HEK293 (cell line): Measurements from ENCODE around the gene GRHL3.

ENCODE experiments used
- CTCF ChIA-PET: fragments of 350-600 bp; formaldehyde crosslinking; extraction: SDS; loops from one replicate; lab custom pipeline; 2021; ENCODE audit warnings: antibody characterized with exemption; lab: Yijun Ruan, JAX
- POLR2A ChIA-PET: fragments of 300-600 bp; formaldehyde crosslinking; extraction: SDS; loops from one replicate; lab custom pipeline; 2020; ENCODE audit warnings: antibody characterized with exemption, inconsistent platforms; lab: Yijun Ruan, JAX
- H3K27ac ChIP-seq: fragments of 200-500 bp; sonication (Bioruptor generic); 2 replicates; pipeline ENCODE4 v1.5.1; 2014; ENCODE audit warnings: low read depth, low read length, control low read depth, inconsistent platforms; ENCODE audit errors: extremely low read depth
- H3K36me3 ChIP-seq, 2 experiments: fragments of 200-500 bp in 1 of 2; sonication (Bioruptor generic) in 1 of 2; 1 replicate in 1 of 2; 2 replicates in 1 of 2; pipeline ENCODE4 v1.5.1; 2014 to 2017; ENCODE audit warnings: inconsistent platforms in 2 of 2, low read length in 2 of 2; ENCODE audit not compliant: control insufficient read depth in 2 of 2, insufficient read depth in 1 of 2
- H3K4me1 ChIP-seq: fragments of 200-500 bp; sonication (Bioruptor generic); 2 replicates; pipeline ENCODE4 v1.5.1; 2014; ENCODE audit warnings: mild to moderate bottlenecking, low read length, inconsistent platforms; ENCODE audit not compliant: control insufficient read depth, insufficient read depth
- H3K4me3 ChIP-seq: 2 replicates; pipeline ENCODE4 v1.5.1; 2011; ENCODE audit warnings: low read depth, mild to moderate bottlenecking, control low read depth, low read length, moderate library complexity
- H3K9me3 ChIP-seq: fragments of 200-500 bp; sonication (Bioruptor generic); 2 replicates; pipeline ENCODE4 v1.5.1; 2014; ENCODE audit warnings: low read depth, low read length, inconsistent platforms; ENCODE audit not compliant: control insufficient read depth, insufficient read depth
- BCL11B ChIP-seq: fragments of 450-650 bp; formaldehyde crosslinking; IDR thresholded peaks from 2 replicates; pipeline ENCODE4 v1.5.1; 2016; ENCODE audit warnings: low read depth, missing biosample characterization, missing genetic modification characterization
- EGR2 ChIP-seq: fragments of 450-650 bp; formaldehyde crosslinking; IDR thresholded peaks from 2 replicates; pipeline ENCODE4 v1.5.1; 2016; ENCODE audit warnings: low read depth, missing biosample characterization, missing genetic modification characterization
- KLF16 ChIP-seq: fragments of 450-650 bp; formaldehyde crosslinking; IDR thresholded peaks from 2 replicates; pipeline ENCODE4 v1.5.1; 2017; ENCODE audit warnings: missing biosample characterization, missing genetic modification characterization
- MEIS1 ChIP-seq: sonication (generic); formaldehyde crosslinking; IDR thresholded peaks from 2 replicates; pipeline ENCODE4 v1.8.1; 2022; ENCODE audit warnings: missing genetic modification reagents, mild to moderate bottlenecking, borderline replicate concordance
- SCRT2 ChIP-seq: fragments of 450-650 bp; formaldehyde crosslinking; IDR thresholded peaks from 2 replicates; pipeline ENCODE4 v1.5.1; 2016; ENCODE audit warnings: missing biosample characterization, missing genetic modification characterization
- SP3 ChIP-seq: fragments of 450-650 bp; formaldehyde crosslinking; IDR thresholded peaks from 2 replicates; pipeline ENCODE4 v1.5.1; 2016; ENCODE audit warnings: missing biosample characterization, missing genetic modification characterization
- ZBTB7A ChIP-seq: fragments of 450-650 bp; formaldehyde crosslinking; IDR thresholded peaks from 2 replicates; pipeline ENCODE4 v1.5.1; 2016; ENCODE audit warnings: low read depth, missing biosample characterization, missing genetic modification characterization
- ZBTB8A ChIP-seq: fragments of 450-650 bp; formaldehyde crosslinking; IDR thresholded peaks from 2 replicates; pipeline ENCODE4 v1.5.1; 2016; ENCODE audit warnings: missing biosample characterization, missing genetic modification characterization
- ZFHX2 ChIP-seq: fragments of 450-650 bp; formaldehyde crosslinking; conservative IDR thresholded peaks from 2 replicates; pipeline ENCODE4 v1.5.1; 2016; ENCODE audit warnings: missing biosample characterization, missing genetic modification characterization
- ZNF19 ChIP-seq: fragments of 450-650 bp; formaldehyde crosslinking; IDR thresholded peaks from 2 replicates; pipeline ENCODE4; 2016; ENCODE audit warnings: missing biosample characterization, missing genetic modification characterization, low read depth
- ZNF324 ChIP-seq: fragments of 450-650 bp; formaldehyde crosslinking; IDR thresholded peaks from 2 replicates; pipeline ENCODE4 v1.5.1; 2016; ENCODE audit warnings: missing biosample characterization, missing genetic modification characterization
- ZNF335 ChIP-seq: fragments of 450-650 bp; formaldehyde crosslinking; conservative IDR thresholded peaks from 2 replicates; pipeline ENCODE4 v1.5.1; 2016; ENCODE audit warnings: missing biosample characterization, missing genetic modification characterization
- ZNF404 ChIP-seq: fragments of 450-650 bp; formaldehyde crosslinking; IDR thresholded peaks from 2 replicates; pipeline ENCODE4 v1.5.1; 2017; ENCODE audit warnings: missing biosample characterization, missing genetic modification characterization
- ZNF426 ChIP-seq: fragments of 450-650 bp; formaldehyde crosslinking; IDR thresholded peaks from 2 replicates; pipeline ENCODE4 v1.5.1; 2017; ENCODE audit warnings: missing biosample characterization, missing genetic modification characterization, mild to moderate bottlenecking, inconsistent platforms, moderate library complexity
- ZNF558 ChIP-seq: fragments of 450-650 bp; formaldehyde crosslinking; IDR thresholded peaks from 2 replicates; pipeline ENCODE4 v1.5.1; 2016; ENCODE audit warnings: missing biosample characterization, missing genetic modification characterization
- ZNF610 ChIP-seq: fragments of 450-650 bp; formaldehyde crosslinking; IDR thresholded peaks from 2 replicates; pipeline ENCODE4 v1.5.1; 2016; ENCODE audit warnings: missing biosample characterization, missing genetic modification characterization, borderline replicate concordance
- TF ChIP-seq, protein P1 (sequence below): fragments of 450-650 bp; formaldehyde crosslinking; IDR thresholded peaks from 2 replicates; pipeline ENCODE4 v1.5.1; 2017; ENCODE audit warnings: missing biosample characterization, missing genetic modification characterization
- TF ChIP-seq, protein P2 (sequence below): fragments of 450-650 bp; formaldehyde crosslinking; IDR thresholded peaks from 2 replicates; pipeline ENCODE4 v1.5.1; 2016; ENCODE audit warnings: missing biosample characterization, missing genetic modification characterization
- TF ChIP-seq, protein P3 (sequence below): fragments of 450-650 bp; formaldehyde crosslinking; IDR thresholded peaks from 2 replicates; pipeline ENCODE4 v1.5.1; 2016; ENCODE audit warnings: missing biosample characterization, missing genetic modification characterization

The GRHL3 gene

DNA sequence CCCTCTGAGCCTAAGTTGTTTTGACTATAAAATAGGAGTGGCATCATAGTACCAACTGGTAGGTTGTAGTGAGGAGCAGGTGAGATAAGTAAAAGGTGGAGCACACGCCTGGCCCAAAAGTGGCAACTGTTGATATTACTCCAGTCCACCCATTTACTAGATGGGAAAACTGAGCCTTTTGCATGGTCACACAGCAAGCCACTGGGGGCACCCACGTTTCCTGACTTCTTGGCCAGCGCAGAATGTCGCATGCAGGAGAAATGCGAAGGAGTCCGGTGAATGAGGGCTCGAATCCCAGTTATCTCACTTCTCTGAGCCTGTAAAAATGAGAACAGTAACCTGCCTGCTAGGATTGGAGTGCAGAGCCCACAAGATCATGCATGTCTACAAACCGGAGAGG lies 20.8 kb downstream of the GRHL3 start:
- Histone ChIP-seq H3K4me1 (no peaks in the 10 kb centered on the region; the same call in 1 of the 2 replicates), H3K36me3 (no peaks in the 10 kb centered on the region), H3K9me3 (no peaks in the 10 kb centered on the region), H3K4me3 (no peak overlapping the region), H3K27ac (no peak overlapping the region)
- TF ChIP-seq ZNF426 (tag by site-specific recombination) (no peak), SCRT2 (peak; percentile 23; the same call in 1 of the 2 replicates)
- CTCF ChIA-PET, result interaction anchor here (0.6 to 1.3 kb wide), 3 partner anchors 51 to 227 kb away, joined by 3 read pairs; partner anchors contain the start of gene NIPAL3
- POLR2A ChIA-PET, result no interaction called here

DNA sequence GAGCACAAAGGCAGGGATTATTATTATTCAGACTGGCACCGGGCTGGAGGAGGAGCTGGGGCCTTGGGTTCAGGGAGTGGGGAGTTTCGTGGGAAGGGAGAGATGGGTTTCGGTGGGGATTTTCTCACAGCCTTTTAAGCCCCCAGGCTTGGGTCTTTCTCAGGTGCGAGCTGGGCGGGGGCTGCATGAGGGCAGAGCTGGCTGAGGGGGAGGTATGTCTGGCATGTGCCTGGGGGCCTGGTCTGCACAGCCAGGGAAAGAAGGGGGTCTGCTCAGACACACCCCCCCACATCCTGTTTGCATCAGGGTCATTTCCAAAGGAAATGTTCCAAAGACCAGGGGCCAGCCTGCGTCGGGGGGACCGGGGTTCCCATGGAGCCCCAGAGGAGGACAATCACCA lies 21.6 kb downstream of the GRHL3 start:
- Histone ChIP-seq H3K4me3 (no peak overlapping the region), H3K36me3 (no peaks in the 10 kb centered on the region), H3K4me1 (no peaks in the 10 kb centered on the region), H3K27ac (no peak overlapping the region), H3K9me3 (no peaks in the 10 kb centered on the region)
- POLR2A ChIA-PET, result no interaction called here
- no peak for TF ChIP-seq ZBTB7A (tag by site-specific recombination)
- TF ChIP-seq ZNF404 (tag by site-specific recombination), result no peak
- no peak for TF ChIP-seq ZNF19 (tag by site-specific recombination)
- no peak for TF ChIP-seq ZNF324
- TF ChIP-seq, protein P1, sequence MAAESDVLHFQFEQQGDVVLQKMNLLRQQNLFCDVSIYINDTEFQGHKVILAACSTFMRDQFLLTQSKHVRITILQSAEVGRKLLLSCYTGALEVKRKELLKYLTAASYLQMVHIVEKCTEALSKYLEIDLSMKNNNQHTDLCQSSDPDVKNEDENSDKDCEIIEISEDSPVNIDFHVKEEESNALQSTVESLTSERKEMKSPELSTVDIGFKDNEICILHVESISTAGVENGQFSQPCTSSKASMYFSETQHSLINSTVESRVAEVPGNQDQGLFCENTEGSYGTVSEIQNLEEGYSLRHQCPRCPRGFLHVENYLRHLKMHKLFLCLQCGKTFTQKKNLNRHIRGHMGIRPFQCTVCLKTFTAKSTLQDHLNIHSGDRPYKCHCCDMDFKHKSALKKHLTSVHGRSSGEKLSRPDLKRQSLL (tag by site-specific recombination), result no peak
- TF ChIP-seq KLF16, result no peak
- CTCF ChIA-PET, result interaction anchor here (1.2 to 1.3 kb wide), 3 partner anchors 50 to 140 kb away, joined by 3 read pairs; partner anchors contain the start of gene NIPAL3

DNA sequence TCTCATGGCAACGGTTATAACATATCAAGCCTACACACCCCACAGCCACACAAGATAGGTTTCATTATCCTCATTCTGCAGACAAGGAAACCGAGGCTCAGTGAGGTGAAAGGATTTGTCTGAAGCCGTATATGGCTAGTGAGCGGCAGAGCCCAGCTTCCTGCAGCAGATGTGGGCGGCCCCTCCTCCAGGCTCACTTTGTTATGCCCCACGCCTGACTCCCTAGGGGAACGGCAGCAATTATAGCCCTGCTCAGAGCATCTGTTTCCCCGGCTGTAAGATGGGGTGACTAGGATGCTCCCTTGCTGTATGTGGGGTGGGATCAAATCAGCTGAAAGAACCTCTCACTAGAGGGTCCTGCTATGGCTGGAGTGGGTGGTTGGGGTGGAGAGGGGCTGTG lies 22.1 kb downstream of the GRHL3 start:
- H3K36me3 ChIP-seq, result no peaks in the 10 kb centered on the region
- H3K27ac ChIP-seq, result no peak overlapping the region
- ChIA-PET CTCF (interaction anchor here (1.2 kb wide), 2 partner anchors 50 to 140 kb away, joined by 3 read pairs; no protein-coding TSS in a partner anchor), POLR2A (no interaction called here)
- no peaks in the 10 kb centered on the region for H3K9me3 ChIP-seq
- H3K4me3 ChIP-seq, result no peak overlapping the region
- TF ChIP-seq SP3 (tag by site-specific recombination) (no peak), BCL11B (no peak), EGR2 (tag by site-specific recombination) (peak; percentile 77), MEIS1 (CRISPR knock-in tag) (no peak), ZBTB8A (tag by site-specific recombination) (peak; percentile 41; the same call in 1 of the 2 replicates), ZNF558 (tag by site-specific recombination) (no peak), ZNF610 (peak; percentile 53; the same call in 1 of the 2 replicates), ZFHX2 (tag by site-specific recombination) (peak; percentile 88), ZNF335 (tag by site-specific recombination) (no peak)
- TF ChIP-seq, protein P2, sequence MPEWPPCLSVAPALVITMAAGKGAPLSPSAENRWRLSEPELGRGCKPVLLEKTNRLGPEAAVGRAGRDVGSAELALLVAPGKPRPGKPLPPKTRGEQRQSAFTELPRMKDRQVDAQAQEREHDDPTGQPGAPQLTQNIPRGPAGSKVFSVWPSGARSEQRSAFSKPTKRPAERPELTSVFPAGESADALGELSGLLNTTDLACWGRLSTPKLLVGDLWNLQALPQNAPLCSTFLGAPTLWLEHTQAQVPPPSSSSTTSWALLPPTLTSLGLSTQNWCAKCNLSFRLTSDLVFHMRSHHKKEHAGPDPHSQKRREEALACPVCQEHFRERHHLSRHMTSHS (tag by site-specific recombination), result no peak
- TF ChIP-seq, protein P3, sequence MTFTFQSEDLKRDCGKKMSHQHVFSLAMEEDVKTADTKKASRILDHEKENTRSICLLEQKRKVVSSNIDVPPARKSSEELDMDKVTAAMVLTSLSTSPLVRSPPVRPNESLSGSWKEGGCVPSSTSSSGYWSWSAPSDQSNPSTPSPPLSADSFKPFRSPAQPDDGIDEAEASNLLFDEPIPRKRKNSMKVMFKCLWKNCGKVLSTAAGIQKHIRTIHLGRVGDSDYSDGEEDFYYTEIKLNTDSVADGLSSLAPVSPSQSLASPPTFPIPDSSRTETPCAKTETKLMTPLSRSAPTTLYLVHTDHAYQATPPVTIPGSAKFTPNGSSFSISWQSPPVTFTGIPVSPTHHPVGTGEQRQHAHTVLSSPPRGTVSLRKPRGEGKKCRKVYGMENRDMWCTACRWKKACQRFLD (tag by site-specific recombination), result no peak
- no peaks in the 10 kb centered on the region for H3K4me1 ChIP-seq
